GM12878 (cell line): ENCODE data around the gene C1orf53. TPM values are rescaled to one million over a fixed set of nuclear protein-coding genes. Genes with fewer than 3 reads are reported as not detected.

Experiments used
- BACH1 ChIP-seq: fragments of 450-650 bp; IDR thresholded peaks from 2 replicates; pipeline ENCODE4 v1.6.1; 2017; ENCODE audit warnings: mild to moderate bottlenecking, borderline replicate concordance
- BHLHE40 ChIP-seq, 2 experiments: fragments of 450-650 bp in 1 of 2; IDR thresholded peaks; 2 replicates each; pipeline ENCODE4 v1.6.1; 2011 to 2017; ENCODE audit warnings: low read depth in 2 of 2, borderline replicate concordance in 1 of 2, improper control_type of control experiment in 1 of 2, low read length in 1 of 2, mild to moderate bottlenecking in 1 of 2
- FOS ChIP-seq: IDR thresholded peaks from 3 replicates; pipeline ENCODE4 v1.6.1; 2011; ENCODE audit warnings: borderline replicate concordance; ENCODE audit not compliant: insufficient read length; ENCODE audit errors: extremely low read depth
- HCFC1 ChIP-seq: fragments of 150-350 bp; IDR thresholded peaks from 2 replicates; pipeline ENCODE4 v1.6.1; 2014; ENCODE audit warnings: low read length
- HDGF ChIP-seq: fragments of 450-650 bp; IDR thresholded peaks from 2 replicates; pipeline ENCODE4 v1.6.1; 2016; ENCODE audit warnings: antibody characterized with exemption
- MLLT1 ChIP-seq: fragments of 450-650 bp; IDR thresholded peaks from 2 replicates; pipeline ENCODE4 v1.6.1; 2016; ENCODE audit warnings: mild to moderate bottlenecking
- PBX3 ChIP-seq: IDR thresholded peaks from 2 replicates; pipeline ENCODE4 v1.6.1; 2011; ENCODE audit warnings: mild to moderate bottlenecking, low read depth, low read length, moderate library complexity; ENCODE audit not compliant: insufficient replicate concordance
- SREBF2 ChIP-seq: IDR thresholded peaks from 2 replicates; pipeline ENCODE4 v1.6.1; 2012; ENCODE audit warnings: mild to moderate bottlenecking, low read length
- ZNF24 ChIP-seq: fragments of 450-650 bp; IDR thresholded peaks from 2 replicates; pipeline ENCODE4 v1.6.1; 2017; ENCODE audit warnings: antibody characterized with exemption, mild to moderate bottlenecking
- ZNF622 ChIP-seq: fragments of 450-650 bp; IDR thresholded peaks from 2 replicates; pipeline ENCODE4 v1.6.1; 2017; ENCODE audit warnings: mild to moderate bottlenecking, inconsistent platforms
- polyA plus RNA-seq, 11 experiments: library from polyadenylated mRNA; depleted of rRNA in 4 of 11; unstranded in 6 of 11; stranded (reverse) in 5 of 11; fragments of >200 nt; fragmentation: Nextera tagmentation in 4 of 11; fragmentation: Illumina TruSeq in 1 of 11; extraction: Ambion mirVana in 4 of 11; extraction: Trizol in 1 of 11; gene quantifications; 1 replicate in 1 of 11; 2 replicates in 10 of 11; pipeline versions ENCODE4 v1.2.1 to v1.2.3, GENCODE V29; 2011 to 2016; ENCODE audit warnings: inconsistent platforms in 2 of 11, missing spikeins in 2 of 11, low read depth in 1 of 11
- total RNA-seq, 4 experiments: library from RNA; depleted of rRNA in 3 of 4; stranded (reverse); fragments of >200 nt in 3 of 4; fragmentation: Illumina TruSeq in 1 of 4; extraction: Trizol in 1 of 4; gene quantifications; 2 replicates each; pipeline versions ENCODE4 v1.2.1 to v1.2.3, GENCODE V29; 2013 to 2021
- TF ChIP-seq, protein P1 (sequence below): IDR thresholded peaks from 2 replicates; pipeline ENCODE4 v1.6.1; 2011; ENCODE audit warnings: borderline replicate concordance, low read depth, mild to moderate bottlenecking, moderate library complexity, mixed read lengths, low read length; ENCODE audit not compliant: insufficient read depth; ENCODE audit errors: extremely low read length

C1orf53 gene
- total and polyA plus RNA-seq, 10 of the 15 experiments (the other 5 are each of a cell fraction or from before 2014, with no cell fraction given) = 0.31 to 5.4 (median 0.59) TPM

DNA sequence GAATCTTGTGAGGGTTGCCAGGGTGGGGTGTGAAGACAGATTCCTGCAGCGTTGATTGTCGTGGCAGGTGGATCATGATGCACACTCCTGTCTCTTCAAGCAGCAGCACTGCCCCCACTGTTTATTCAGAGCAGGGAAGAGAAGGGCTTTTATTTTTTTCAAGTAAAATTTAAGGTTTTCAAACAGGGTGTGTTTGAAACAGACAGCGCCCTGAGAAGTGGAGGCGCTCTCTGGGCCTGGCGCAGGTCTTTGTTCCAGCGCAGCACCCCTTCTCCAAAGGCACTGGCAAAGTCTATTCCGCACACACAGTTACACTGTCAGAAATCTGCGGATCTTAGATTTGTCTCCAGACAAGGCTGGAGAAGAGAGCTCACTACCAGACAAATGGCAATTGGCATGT is 7.0 kb downstream of the C1orf53 start (continued):
- TF ChIP-seq FOS (no peak), SREBF2 (no peak), HDGF (no peak), BACH1 (no peak), ZNF24 (no peak), HCFC1 (no peak), BHLHE40 (IDR thresholded peaks at IDR 0.05; ENCODE audit: borderline replicate concordance in 1 of 2, low read depth in 2 of 2, low read length in 1 of 2) (no peak), PBX3 (no peak), ZNF622 (no peak), MLLT1 (no peak)
- TF ChIP-seq, protein P1, sequence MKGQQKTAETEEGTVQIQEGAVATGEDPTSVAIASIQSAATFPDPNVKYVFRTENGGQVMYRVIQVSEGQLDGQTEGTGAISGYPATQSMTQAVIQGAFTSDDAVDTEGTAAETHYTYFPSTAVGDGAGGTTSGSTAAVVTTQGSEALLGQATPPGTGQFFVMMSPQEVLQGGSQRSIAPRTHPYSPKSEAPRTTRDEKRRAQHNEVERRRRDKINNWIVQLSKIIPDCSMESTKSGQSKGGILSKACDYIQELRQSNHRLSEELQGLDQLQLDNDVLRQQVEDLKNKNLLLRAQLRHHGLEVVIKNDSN = no peak
